Vagina (tissue), 2 donors: ENCODE data around the gene DPF3. TPM values are rescaled to one million over a fixed set of nuclear protein-coding genes. Genes with fewer than 3 reads are reported as not detected.

Source experiments
- DNase-seq, 2 donors: peaks; one replicate each; pipeline ENCODE4 v3.0.0-alpha.2; 2017; ENCODE audit errors: extremely low spot score in 2 of 2
- H3K27ac ChIP-seq: fragments of 200-600 bp; sonication (generic); one replicate; pipeline ENCODE4 v1.5.1; 2019
- H3K27me3 ChIP-seq: fragments of 200-600 bp; sonication (generic); one replicate; pipeline ENCODE4 v1.5.1; 2019
- H3K36me3 ChIP-seq, 2 donors: fragments of 200-600 bp; sonication (generic); one replicate each; pipeline ENCODE4 v1.5.1; 2017 to 2019
- H3K4me1 ChIP-seq: fragments of 200-600 bp; sonication (generic); one replicate; pipeline ENCODE4 v1.5.1; 2019
- H3K4me3 ChIP-seq, 2 donors: fragments of 200-600 bp; sonication (generic); 1 replicate in 1 of 2; 2 replicates in 1 of 2; pipeline ENCODE4 v1.5.1; 2016 to 2019
- H3K9me3 ChIP-seq: fragments of 200-600 bp; sonication (generic); one replicate; pipeline ENCODE4 v1.5.1; 2019
- POLR2A ChIP-seq, 2 donors: fragments of 450-650 bp; IDR thresholded peaks; one replicate each; pipeline ENCODE4 v1.6.1; 2017; ENCODE audit warnings: antibody characterized with exemption in 2 of 2, mild to moderate bottlenecking in 2 of 2, moderate library complexity in 2 of 2
- POLR2AphosphoS5 ChIP-seq, 2 donors: sonication (generic); formaldehyde crosslinking; IDR thresholded peaks; one replicate each; pipeline ENCODE4 v1.9.0; 2017; ENCODE audit warnings: antibody characterized with exemption in 2 of 2, mild to moderate bottlenecking in 2 of 2, low read depth in 1 of 2; ENCODE audit not compliant: insufficient read depth in 1 of 2
- intact Hi-C: fragments of 100-400 bp; cut with DNase I; formaldehyde crosslinking; loops from one replicate; pipeline ENCODE4 v1.15.1; 2023
- total RNA-seq: library from RNA; depleted of rRNA; stranded (reverse); fragments of >200 nt; gene quantifications from one replicate; pipeline ENCODE4 v1.2.3, GENCODE V29; 2016
- TF ChIP-seq, protein P1 (sequence below), 3 experiments: fragments of 450-650 bp in 2 of 3; fragments of 200-600 bp in 1 of 3; sonication (generic) in 1 of 3; IDR thresholded peaks; one replicate each; pipeline ENCODE4 v1.5.1; 2017 to 2019; ENCODE audit warnings: antibody characterized with exemption in 3 of 3, mild to moderate bottlenecking in 2 of 3, moderate library complexity in 2 of 3

Gene DPF3
- total RNA-seq, 1 donor from 2014 or later, result not detected

DNA sequence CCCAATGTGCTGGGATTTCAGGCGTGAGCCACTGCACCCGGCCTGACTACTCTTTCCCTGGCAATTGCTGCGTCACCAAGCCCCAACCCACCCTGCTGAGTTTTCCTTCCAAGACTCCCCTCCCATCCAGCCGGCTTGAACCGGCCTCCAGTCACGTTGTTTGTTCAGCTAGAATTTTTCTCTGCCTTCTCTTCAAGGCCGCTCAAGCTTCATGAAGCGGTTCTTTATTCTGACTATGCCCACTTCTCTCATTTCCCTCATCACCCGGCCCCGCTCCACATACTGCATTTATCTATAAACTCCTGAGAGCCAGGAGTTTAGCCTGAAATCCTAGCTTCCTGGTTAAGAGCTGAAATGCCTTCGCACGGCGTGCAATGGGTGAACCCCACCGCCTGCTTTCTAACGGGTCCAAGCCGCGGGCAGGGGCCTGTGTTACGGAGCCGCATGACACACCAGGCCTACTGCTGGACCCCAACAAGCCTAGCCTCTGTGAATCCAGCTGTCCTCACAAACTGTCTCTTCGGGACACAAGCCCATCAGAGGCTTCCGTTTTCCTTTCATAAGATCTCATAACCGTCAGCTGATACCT lies 31.4 kb upstream of the DPF3 start:
- Histone ChIP-seq H3K4me3 (peak overlapping the region; percentile 82 to 89), H3K27ac (no peak overlapping the region), H3K36me3 (no peaks in the 10 kb centered on the region), H3K27me3 (no peaks in the 10 kb centered on the region), H3K4me1 (peaks cover 22% of the 10 kb centered on the region), H3K9me3 (no peaks in the 10 kb centered on the region)
- DNase-seq, result no peak
- intact Hi-C loops, result no loop called here
- TF ChIP-seq, protein P1, sequence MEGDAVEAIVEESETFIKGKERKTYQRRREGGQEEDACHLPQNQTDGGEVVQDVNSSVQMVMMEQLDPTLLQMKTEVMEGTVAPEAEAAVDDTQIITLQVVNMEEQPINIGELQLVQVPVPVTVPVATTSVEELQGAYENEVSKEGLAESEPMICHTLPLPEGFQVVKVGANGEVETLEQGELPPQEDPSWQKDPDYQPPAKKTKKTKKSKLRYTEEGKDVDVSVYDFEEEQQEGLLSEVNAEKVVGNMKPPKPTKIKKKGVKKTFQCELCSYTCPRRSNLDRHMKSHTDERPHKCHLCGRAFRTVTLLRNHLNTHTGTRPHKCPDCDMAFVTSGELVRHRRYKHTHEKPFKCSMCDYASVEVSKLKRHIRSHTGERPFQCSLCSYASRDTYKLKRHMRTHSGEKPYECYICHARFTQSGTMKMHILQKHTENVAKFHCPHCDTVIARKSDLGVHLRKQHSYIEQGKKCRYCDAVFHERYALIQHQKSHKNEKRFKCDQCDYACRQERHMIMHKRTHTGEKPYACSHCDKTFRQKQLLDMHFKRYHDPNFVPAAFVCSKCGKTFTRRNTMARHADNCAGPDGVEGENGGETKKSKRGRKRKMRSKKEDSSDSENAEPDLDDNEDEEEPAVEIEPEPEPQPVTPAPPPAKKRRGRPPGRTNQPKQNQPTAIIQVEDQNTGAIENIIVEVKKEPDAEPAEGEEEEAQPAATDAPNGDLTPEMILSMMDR (IDR thresholded peaks at IDR 0.05), result no peak
- no peak for TF ChIP-seq POLR2AphosphoS5 (IDR thresholded peaks at IDR 0.05; ENCODE audit: insufficient read depth in 1 of 2, low read depth in 1 of 2)
- no peak for TF ChIP-seq POLR2A (IDR thresholded peaks at IDR 0.05)

DNA sequence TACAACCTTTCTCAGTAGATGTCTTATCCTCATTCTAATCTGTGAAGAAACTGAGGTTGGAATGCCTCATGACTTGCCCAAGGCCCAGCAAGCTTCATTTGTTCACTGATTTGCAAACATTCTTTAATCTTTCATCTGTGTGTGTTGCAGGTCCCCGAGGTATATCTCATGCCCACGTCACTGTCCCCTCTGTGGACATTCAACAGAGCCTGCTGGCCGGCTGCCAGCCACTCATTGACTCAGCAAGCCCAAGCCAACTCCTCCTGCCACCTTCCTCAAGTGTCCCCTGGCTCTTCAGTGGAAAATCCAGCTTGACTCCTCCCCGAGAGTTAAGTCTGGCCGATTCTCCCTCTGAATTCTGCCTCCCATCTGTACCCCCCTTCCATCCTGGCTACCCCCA lies 30.4 kb upstream of the DPF3 start:
- Histone ChIP-seq H3K4me1 (peaks cover 22% of the 10 kb centered on the region), H3K27me3 (no peaks in the 10 kb centered on the region), H3K9me3 (no peaks in the 10 kb centered on the region), H3K27ac (no peak overlapping the region), H3K36me3 (no peaks in the 10 kb centered on the region), H3K4me3 (no peak overlapping the region)
- intact Hi-C loops, result no loop called here
- TF ChIP-seq POLR2AphosphoS5 (IDR thresholded peaks at IDR 0.05; ENCODE audit: insufficient read depth in 1 of 2, low read depth in 1 of 2), result no peak
- TF ChIP-seq, protein P1 (IDR thresholded peaks at IDR 0.05), result no peak
- TF ChIP-seq POLR2A (IDR thresholded peaks at IDR 0.05), result no peak
- no peak for DNase-seq

DNA sequence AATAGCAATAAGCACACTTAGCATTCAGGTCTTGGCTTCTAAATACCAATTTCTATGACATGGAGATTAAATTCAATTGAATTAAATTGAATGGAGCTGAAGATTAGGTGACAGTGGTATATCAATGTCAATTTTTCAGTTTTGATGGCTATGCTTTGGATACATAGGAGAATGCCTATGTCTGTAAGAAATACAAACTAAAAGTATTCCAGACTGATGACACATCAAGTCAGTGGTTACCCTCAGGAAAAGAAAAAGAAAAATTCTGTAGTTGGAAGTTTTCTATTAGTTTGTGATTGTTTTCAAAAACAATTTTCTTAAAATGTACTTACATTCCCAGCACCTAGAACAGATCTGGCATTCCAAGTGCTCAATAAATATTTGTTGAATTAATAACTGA lies 27.5 kb upstream of the DPF3 start:
- Histone ChIP-seq H3K9me3 (no peaks in the 10 kb centered on the region), H3K27ac (no peak overlapping the region), H3K36me3 (no peaks in the 10 kb centered on the region), H3K4me3 (no peak overlapping the region), H3K27me3 (no peaks in the 10 kb centered on the region), H3K4me1 (peaks cover 9% of the 10 kb centered on the region)
- TF ChIP-seq, protein P1 (IDR thresholded peaks at IDR 0.05), result no peak
- TF ChIP-seq POLR2A (IDR thresholded peaks at IDR 0.05) (no peak), POLR2AphosphoS5 (IDR thresholded peaks at IDR 0.05; ENCODE audit: insufficient read depth in 1 of 2, low read depth in 1 of 2) (no peak)
- no peak for DNase-seq
- intact Hi-C loops, result no loop called here

DNA sequence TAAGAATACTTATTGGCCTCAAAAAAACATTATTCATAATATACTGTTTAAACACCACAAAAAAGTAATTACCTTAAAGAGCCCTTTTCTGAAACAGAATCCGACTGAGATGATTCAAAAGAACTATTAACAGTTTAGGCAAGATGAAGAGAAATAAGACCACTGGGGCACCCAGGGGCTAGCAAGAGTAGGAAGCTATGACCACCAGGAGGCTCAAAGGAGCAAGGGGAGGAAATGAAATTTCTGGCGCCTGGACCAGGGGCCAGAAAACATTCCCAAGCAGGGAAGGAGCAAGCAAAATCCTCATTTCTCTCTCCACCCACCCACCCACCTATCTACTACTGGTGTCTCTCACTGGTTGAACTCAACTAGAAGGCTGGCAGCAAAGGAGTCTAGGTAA lies 26.1 kb upstream of the DPF3 start:
- H3K4me1 ChIP-seq, result peaks cover under 1% of the 10 kb centered on the region
- intact Hi-C loops, result no loop called here
- no peak for TF ChIP-seq POLR2A (IDR thresholded peaks at IDR 0.05)
- TF ChIP-seq POLR2AphosphoS5 (IDR thresholded peaks at IDR 0.05; ENCODE audit: insufficient read depth in 1 of 2, low read depth in 1 of 2), result no peak
- TF ChIP-seq, protein P1 (IDR thresholded peaks at IDR 0.05), result no peak
- no peaks in the 10 kb centered on the region for H3K27me3 ChIP-seq
- H3K36me3 ChIP-seq, result no peaks in the 10 kb centered on the region
- H3K4me3 ChIP-seq, result no peak overlapping the region
- H3K27ac ChIP-seq, result no peak overlapping the region
- DNase-seq, result no peak
- H3K9me3 ChIP-seq, result no peaks in the 10 kb centered on the region

DNA sequence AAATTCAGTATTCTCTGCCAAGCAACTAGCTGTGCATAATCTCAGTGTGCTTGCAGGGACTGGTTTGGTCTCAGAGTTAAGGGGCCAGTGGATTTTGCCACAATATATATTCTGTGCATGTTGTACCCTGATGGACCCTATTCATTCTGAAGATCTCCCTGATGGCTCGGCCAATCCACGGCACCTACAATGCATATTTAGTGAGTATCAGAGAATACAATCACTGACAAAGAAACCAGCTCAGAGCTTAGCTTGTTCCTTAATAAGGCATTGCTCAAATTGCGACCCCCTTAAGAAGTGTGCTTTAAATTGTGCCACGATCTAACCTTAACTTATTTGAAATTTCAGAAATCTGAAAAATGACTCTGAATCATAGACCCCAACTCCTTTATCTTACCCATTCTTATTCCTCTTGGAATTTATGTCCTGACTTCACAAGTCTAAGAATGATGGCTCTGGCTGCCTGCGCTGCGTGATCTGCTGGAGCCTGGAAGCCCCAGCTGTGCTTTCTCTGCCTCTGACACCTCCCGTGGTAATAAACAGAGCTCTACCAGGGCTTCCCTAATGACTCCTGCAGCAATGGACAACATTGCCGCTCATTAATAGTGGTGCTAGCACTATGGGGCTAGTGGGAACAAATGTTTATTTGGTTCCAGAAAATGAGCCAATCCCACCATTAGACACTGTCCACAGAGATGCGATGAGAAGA lies 23.3 kb upstream of the DPF3 start:
- H3K4me3 ChIP-seq, result no peak overlapping the region
- TF ChIP-seq POLR2A (IDR thresholded peaks at IDR 0.05) (no peak), POLR2AphosphoS5 (IDR thresholded peaks at IDR 0.05; ENCODE audit: insufficient read depth in 1 of 2, low read depth in 1 of 2) (no peak)
- TF ChIP-seq, protein P1 (IDR thresholded peaks at IDR 0.05), result no peak
- DNase-seq, result no peak
- no peaks in the 10 kb centered on the region for H3K9me3 ChIP-seq
- H3K36me3 ChIP-seq, result no peaks in the 10 kb centered on the region
- H3K27ac ChIP-seq, result no peak overlapping the region
- intact Hi-C loops, result no loop called here
- no peaks in the 10 kb centered on the region for H3K4me1 ChIP-seq
- H3K27me3 ChIP-seq, result no peaks in the 10 kb centered on the region
